GM23248 (cell line): ENCODE results near the gene SCAMP2.

Source experiments
- EZH2 ChIP-seq: fragments of 200-600 bp; sonication (generic); IDR thresholded peaks from 2 replicates; pipeline ENCODE4 v1.6.1; 2018; ENCODE audit warnings: antibody characterized with exemption, mild to moderate bottlenecking; ENCODE audit not compliant: insufficient read depth, poor library complexity, severe bottlenecking
- EZH2phosphoT487 ChIP-seq: fragments of 200-600 bp; sonication (generic); IDR thresholded peaks from 2 replicates; pipeline ENCODE4 v1.6.1; 2018; ENCODE audit warnings: antibody characterized with exemption, moderate library complexity, mild to moderate bottlenecking, low read depth; ENCODE audit not compliant: insufficient read depth

DNA sequence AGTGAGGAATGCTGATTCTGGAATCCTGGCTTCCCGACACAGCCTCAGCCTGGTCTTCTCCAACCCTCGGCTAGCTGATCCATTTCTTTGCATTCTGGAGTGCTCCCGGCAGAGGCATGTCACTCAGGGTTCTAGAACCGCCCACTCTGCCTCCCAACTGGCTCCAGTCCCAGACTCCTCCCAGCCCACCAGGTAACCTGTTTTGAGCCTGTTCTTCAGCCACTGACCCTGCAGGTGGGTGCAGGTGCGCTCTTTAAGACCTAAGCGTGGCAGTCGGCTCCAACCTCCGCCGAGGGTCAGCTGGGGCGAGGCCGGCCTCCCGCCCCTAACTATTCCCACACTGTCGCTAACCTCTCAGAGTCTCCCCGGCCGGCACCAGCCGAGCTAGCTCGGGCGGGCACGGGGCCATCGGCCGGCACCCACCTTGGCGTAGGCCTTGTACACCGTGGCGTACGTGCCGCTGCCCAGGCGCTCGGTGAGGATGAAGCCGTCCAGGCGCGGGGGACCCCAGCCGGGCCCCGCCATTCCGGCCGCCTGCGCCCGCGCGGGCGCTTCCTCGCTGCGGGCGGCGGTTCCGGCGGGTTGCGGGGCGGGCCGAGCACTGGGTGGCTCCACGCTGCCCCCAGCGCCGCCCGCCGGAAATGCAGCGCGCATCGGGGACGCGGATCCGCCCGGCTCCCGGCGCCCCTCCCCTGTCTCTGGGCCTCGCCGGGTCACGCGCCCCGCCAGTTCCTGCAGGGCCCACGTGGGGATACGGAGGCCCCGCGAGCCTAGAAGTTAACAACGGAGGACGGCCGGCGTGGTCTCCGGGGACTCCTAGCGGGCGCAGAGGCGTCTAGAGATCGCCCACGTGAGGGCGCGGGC lies 30.4 kb downstream of the SCAMP2 start, which contains the start of gene ULK3:
- TF ChIP-seq EZH2: no peak
- no peak for TF ChIP-seq EZH2phosphoT487
